Activated naive CD8-positive, alpha-beta T cell treated with anti-CD3 and anti-CD28 coated beads for 36 hours (primary cell): ENCODE results near the gene KCNJ14. TPM values are rescaled to one million over a fixed set of nuclear protein-coding genes. Genes with fewer than 3 reads are reported as not detected.

Source experiments
- DNase-seq: peaks from one replicate; pipeline ENCODE4 v3.0.0; 2021
- H3K27ac Mint-ChIP-seq: one replicate; pipeline ENCODE4 v1.8.0; 2022; ENCODE audit warnings: mild to moderate bottlenecking, moderate library complexity, mixed read lengths
- H3K27me3 Mint-ChIP-seq: one replicate; pipeline ENCODE4 v1.8.0; 2022; ENCODE audit warnings: mild to moderate bottlenecking, mixed read lengths
- H3K36me3 Mint-ChIP-seq: one replicate; pipeline ENCODE4 v1.8.0; 2021; ENCODE audit warnings: mild to moderate bottlenecking, mixed read lengths
- H3K4me1 Mint-ChIP-seq: one replicate; pipeline ENCODE4 v1.8.0; 2021; ENCODE audit warnings: mixed read lengths
- H3K4me3 Mint-ChIP-seq: one replicate; pipeline ENCODE4 v1.8.0; 2022; ENCODE audit warnings: mild to moderate bottlenecking, moderate library complexity, mixed read lengths
- H3K9me3 Mint-ChIP-seq: one replicate; pipeline ENCODE4 v1.8.0; 2022; ENCODE audit warnings: mixed read lengths
- total RNA-seq, 2 experiments: library from RNA; stranded (reverse); gene quantifications; one replicate each; pipeline ENCODE4 v1.2.3, GENCODE V29; 2021

Gene KCNJ14
- total RNA-seq, 2 experiments from 2014 or later: 1.4 to 1.5 TPM

- Mint-ChIP-seq H3K9me3 (no peaks in the 10 kb centered on the region), H3K27me3 (no peaks in the 10 kb centered on the region), H3K36me3 (peaks cover 12% of the 10 kb centered on the region), H3K4me1 (peaks cover 8% of the 10 kb centered on the region), H3K4me3 (no peak overlapping the region), H3K27ac (no peak overlapping the region)
- DNase-seq: no peak
Observed at GRCh38 chr19:48455908-48456562, 661 bp downstream of the KCNJ14 start.

- H3K36me3 Mint-ChIP-seq: peaks cover 12% of the 10 kb centered on the region
- H3K4me1 Mint-ChIP-seq: peaks cover 8% of the 10 kb centered on the region
Observed at GRCh38 chr19:48456864-48457263, 1.5 kb downstream of the KCNJ14 start.

GRCh38 chr19:48458016-48458415, 2.6 kb downstream of the KCNJ14 start:
- DNase-seq: no peak
- H3K27me3 Mint-ChIP-seq: no peaks in the 10 kb centered on the region
- H3K4me3 Mint-ChIP-seq: no peak overlapping the region
- H3K27ac Mint-ChIP-seq: no peak overlapping the region
- H3K36me3 Mint-ChIP-seq: peaks cover 14% of the 10 kb centered on the region
- H3K4me1 Mint-ChIP-seq: peaks cover 8% of the 10 kb centered on the region
- H3K9me3 Mint-ChIP-seq: no peaks in the 10 kb centered on the region

More at GRCh38 chr19:48456864-48457263, 1.5 kb downstream of the KCNJ14 start:
- H3K27ac Mint-ChIP-seq: no peak overlapping the region
- no peaks in the 10 kb centered on the region for H3K9me3 Mint-ChIP-seq
- no peak for DNase-seq
- H3K4me3 Mint-ChIP-seq: no peak overlapping the region
- H3K27me3 Mint-ChIP-seq: no peaks in the 10 kb centered on the region

- H3K36me3 Mint-ChIP-seq: peaks cover 6% of the 10 kb centered on the region
- no peaks in the 10 kb centered on the region for H3K9me3 Mint-ChIP-seq
- no peak for DNase-seq
- H3K27ac Mint-ChIP-seq: no peak overlapping the region
- no peak overlapping the region for H3K4me3 Mint-ChIP-seq
- H3K4me1 Mint-ChIP-seq: peaks cover 2% of the 10 kb centered on the region
- H3K27me3 Mint-ChIP-seq: no peaks in the 10 kb centered on the region
Observed at GRCh38 chr19:48461651-48461981, 6.2 kb downstream of the KCNJ14 start.

GRCh38 chr19:48461982-48462655, 6.7 kb downstream of the KCNJ14 start:
- H3K27me3 Mint-ChIP-seq: no peaks in the 10 kb centered on the region
- H3K4me3 Mint-ChIP-seq: peak overlapping the region; percentile 2
- DNase-seq: no peak
- peaks cover 6% of the 10 kb centered on the region for H3K36me3 Mint-ChIP-seq
- no peaks in the 10 kb centered on the region for H3K9me3 Mint-ChIP-seq
- H3K27ac Mint-ChIP-seq: no peak overlapping the region
- peaks cover 2% of the 10 kb centered on the region for H3K4me1 Mint-ChIP-seq

- Mint-ChIP-seq H3K4me1 (peaks cover 11% of the 10 kb centered on the region), H3K36me3 (peaks cover 6% of the 10 kb centered on the region), H3K27ac (no peak overlapping the region), H3K4me3 (no peak overlapping the region), H3K27me3 (no peaks in the 10 kb centered on the region), H3K9me3 (no peaks in the 10 kb centered on the region)
- no peak for DNase-seq
Observed at GRCh38 chr19:48465215-48465614, 9.8 kb downstream of the KCNJ14 start.

- no peak for DNase-seq
- no peak overlapping the region for H3K27ac Mint-ChIP-seq
- H3K4me1 Mint-ChIP-seq: peaks cover 14% of the 10 kb centered on the region
- H3K4me3 Mint-ChIP-seq: no peak overlapping the region
- H3K36me3 Mint-ChIP-seq: peaks cover 6% of the 10 kb centered on the region
- H3K27me3 Mint-ChIP-seq: no peaks in the 10 kb centered on the region
- no peaks in the 10 kb centered on the region for H3K9me3 Mint-ChIP-seq
Observed at GRCh38 chr19:48466561-48467325, 11.4 kb downstream of the KCNJ14 start.

- Mint-ChIP-seq H3K36me3 (peaks cover 2% of the 10 kb centered on the region), H3K27me3 (no peaks in the 10 kb centered on the region)
Observed at GRCh38 chr19:48468772-48469288, 13.5 kb downstream of the KCNJ14 start.

GRCh38 chr19:48469289-48469881, 14.0 kb downstream of the KCNJ14 start, which contains the start of gene CYTH2:
Gene CYTH2 (plus strand): TSS chr19:48469369. CDS start chr19:48469508, 139 bp downstream.
- Mint-ChIP-seq H3K27me3 (no peaks in the 10 kb centered on the region), H3K27ac (peak within 1 kb of the TSS; percentile 87), H3K4me1 (peaks cover 17% of the 10 kb centered on the region), H3K36me3 (peaks cover 2% of the 10 kb centered on the region), H3K9me3 (no peaks in the 10 kb centered on the region), H3K4me3 (peak within 1 kb of the TSS; percentile 85)
- peak; percentile 82 for DNase-seq

More at GRCh38 chr19:48468772-48469288, 13.5 kb downstream of the KCNJ14 start:
- Mint-ChIP-seq H3K9me3 (no peaks in the 10 kb centered on the region), H3K4me3 (peak overlapping the region; percentile 85), H3K4me1 (peaks cover 17% of the 10 kb centered on the region), H3K27ac (peak overlapping the region; percentile 87)
- peak; percentile 99 for DNase-seq

- Mint-ChIP-seq H3K36me3 (peaks cover 2% of the 10 kb centered on the region), H3K27me3 (no peaks in the 10 kb centered on the region), H3K4me1 (peaks cover 17% of the 10 kb centered on the region), H3K9me3 (no peaks in the 10 kb centered on the region), H3K27ac (peak overlapping the region; percentile 87), H3K4me3 (peak overlapping the region; percentile 85)
- no peak for DNase-seq
Observed at GRCh38 chr19:48469934-48470680, 14.7 kb downstream of the KCNJ14 start.

- DNase-seq: no peak
- H3K27me3 Mint-ChIP-seq: no peaks in the 10 kb centered on the region
- H3K4me3 Mint-ChIP-seq: peak overlapping the region; percentile 26
- peaks cover 2% of the 10 kb centered on the region for H3K36me3 Mint-ChIP-seq
- H3K4me1 Mint-ChIP-seq: peaks cover 17% of the 10 kb centered on the region
- no peaks in the 10 kb centered on the region for H3K9me3 Mint-ChIP-seq
- no peak overlapping the region for H3K27ac Mint-ChIP-seq
Observed at GRCh38 chr19:48470856-48471255, 15.5 kb downstream of the KCNJ14 start.

- Mint-ChIP-seq H3K36me3 (peaks cover 2% of the 10 kb centered on the region), H3K27ac (no peak overlapping the region), H3K4me1 (peaks cover 17% of the 10 kb centered on the region), H3K4me3 (no peak overlapping the region), H3K27me3 (no peaks in the 10 kb centered on the region), H3K9me3 (no peaks in the 10 kb centered on the region)
- DNase-seq: no peak
Observed at GRCh38 chr19:48471836-48472235, 16.5 kb downstream of the KCNJ14 start.

GRCh38 chr19:48473161-48473966, 18.0 kb downstream of the KCNJ14 start:
- no peaks in the 10 kb centered on the region for H3K27me3 Mint-ChIP-seq
- no peak for DNase-seq
- H3K4me1 Mint-ChIP-seq: peaks cover 11% of the 10 kb centered on the region
- H3K9me3 Mint-ChIP-seq: no peaks in the 10 kb centered on the region
- peaks cover 2% of the 10 kb centered on the region for H3K36me3 Mint-ChIP-seq
- H3K27ac Mint-ChIP-seq: no peak overlapping the region
- no peak overlapping the region for H3K4me3 Mint-ChIP-seq
